CD4-positive, alpha-beta T cell treated with Interleukin-4 for 1 hour (primary cell): ENCODE data around the gene TMEM254.
"Not testable (repeated sequence)": the region's sequence is repeated elsewhere in the genome, so short reads cannot be mapped to it uniquely, and the experiment has no call there.

ENCODE experiments used
- DNase-seq, 2 donors: peaks; one replicate each; pipeline ENCODE4 v3.0.0-alpha.2; 2020 to 2022

The TMEM254 gene

DNA sequence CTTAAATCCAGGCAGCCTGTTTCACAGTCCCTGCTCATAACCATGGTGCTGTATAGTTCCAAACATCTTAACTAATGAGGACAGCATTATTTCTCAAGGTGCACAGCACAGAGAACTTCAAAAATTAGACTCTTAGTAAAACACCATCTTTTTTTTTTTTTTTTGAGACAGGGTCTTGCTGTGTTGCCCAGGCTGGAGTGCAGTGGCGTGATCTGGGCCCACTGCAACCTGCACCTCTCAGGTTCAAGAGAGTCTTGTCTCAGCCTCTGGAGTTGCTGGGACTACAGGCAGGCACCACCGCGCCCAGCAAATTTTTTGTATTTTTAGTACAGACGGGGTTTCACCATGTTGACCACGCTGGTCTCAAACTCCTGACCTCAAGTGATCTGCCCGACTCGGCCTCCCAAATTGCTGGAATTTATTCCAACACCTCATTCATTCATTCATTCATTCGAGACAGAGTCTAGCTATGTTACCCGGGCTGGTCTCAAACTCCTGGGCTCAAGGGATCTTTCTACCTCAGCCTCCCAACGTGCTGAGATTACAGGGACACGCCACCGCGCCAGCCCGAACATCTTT is 507 bp upstream of the TMEM254 start:
- DNase-seq = no peak

GRCh38 chr10:80079312-80079719 is 851 bp downstream of the TMEM254 start:
- no peak for DNase-seq

GRCh38 chr10:80081026-80081425 is 2.6 kb downstream of the TMEM254 start:
- DNase-seq = no peak

- no peak for DNase-seq
Measured at GRCh38 chr10:80081801-80082750, 3.6 kb downstream of the TMEM254 start.

GRCh38 chr10:80090121-80090520 is 11.7 kb downstream of the TMEM254 start:
- no peak for DNase-seq

GRCh38 chr10:80094231-80094630 is 15.8 kb downstream of the TMEM254 start:
- no peak for DNase-seq

- DNase-seq = not testable (repeated sequence)
Measured at GRCh38 chr10:80098272-80098671, 19.8 kb downstream of the TMEM254 start.

GRCh38 chr10:80099295-80099694 is 20.8 kb downstream of the TMEM254 start:
- not testable (repeated sequence) for DNase-seq

- no peak for DNase-seq
Measured at GRCh38 chr10:80100116-80100515, 21.7 kb downstream of the TMEM254 start.

- DNase-seq = no peak
Measured at GRCh38 chr10:80100861-80101695, 22.6 kb downstream of the TMEM254 start.

DNA sequence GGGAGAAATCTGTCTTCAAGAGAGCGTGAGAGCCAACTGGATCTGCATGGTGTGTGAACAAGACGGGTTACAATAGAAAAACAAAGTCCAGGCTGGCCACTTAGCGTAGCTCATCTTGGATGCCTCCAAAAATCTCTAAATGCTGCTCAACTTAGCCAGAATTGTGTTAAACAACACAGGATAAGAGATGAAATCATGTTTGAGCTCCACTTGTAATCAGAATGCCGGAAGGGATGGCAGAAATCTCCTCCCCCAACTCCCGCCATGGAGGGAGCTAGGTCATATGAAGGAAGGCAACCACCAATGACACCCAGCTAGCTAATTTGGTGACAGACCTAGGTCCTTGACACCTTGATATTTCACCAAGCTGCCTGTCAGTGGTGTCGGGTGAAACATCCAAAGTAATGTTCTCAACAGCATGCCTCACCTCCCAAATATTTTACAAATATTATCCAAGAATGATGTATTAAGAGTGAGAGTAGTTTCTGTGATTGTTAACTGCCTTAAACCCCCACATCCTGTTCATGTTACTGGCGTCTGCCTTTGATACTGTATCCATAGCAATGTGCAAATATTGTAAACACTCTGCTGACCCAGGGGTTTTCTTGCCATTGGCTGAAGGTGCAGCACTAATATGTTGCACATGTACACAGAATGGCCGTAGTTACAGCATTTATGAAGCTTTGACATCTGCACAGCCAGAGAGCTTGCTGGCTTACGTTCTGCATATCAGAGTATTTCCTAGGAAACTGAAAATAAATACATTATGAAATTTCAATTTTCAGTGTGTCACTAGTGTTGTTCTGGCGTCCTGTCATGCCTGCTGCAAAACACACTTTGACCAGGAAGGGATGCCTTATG is 25.8 kb downstream of the TMEM254 start:
- peak in 1 of 2 donors; percentile 54 for DNase-seq

- DNase-seq = no peak
Measured at GRCh38 chr10:80108576-80109239, 30.2 kb downstream of the TMEM254 start.

- no peak for DNase-seq
Measured at GRCh38 chr10:80110986-80111385, 32.5 kb downstream of the TMEM254 start.

DNA sequence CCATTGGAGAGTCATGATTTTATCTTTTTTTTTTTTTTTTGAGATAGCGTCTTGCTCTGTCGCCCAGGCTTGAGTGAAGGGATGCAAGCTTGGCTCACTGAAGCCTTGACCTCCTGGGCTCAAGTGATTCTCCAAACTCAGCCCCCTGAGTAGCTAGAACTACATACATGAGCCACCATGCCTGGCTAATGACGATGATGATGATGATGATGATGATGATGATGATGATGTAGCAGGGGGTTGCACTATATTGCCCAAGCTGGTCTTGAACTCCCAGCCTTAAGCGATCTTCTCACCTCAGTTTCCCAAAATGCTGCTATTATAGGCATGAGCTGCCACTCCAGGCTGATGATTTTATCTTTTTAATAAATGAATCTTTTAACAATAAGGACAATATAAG is 40.2 kb downstream of the TMEM254 start:
- DNase-seq = no peak

- DNase-seq = no peak
Measured at GRCh38 chr10:80122110-80122710, 43.7 kb downstream of the TMEM254 start.

- no peak for DNase-seq
Measured at GRCh38 chr10:80122746-80123145, 44.3 kb downstream of the TMEM254 start.

GRCh38 chr10:80126876-80127275 is 48.4 kb downstream of the TMEM254 start:
- DNase-seq = no peak

- DNase-seq = no peak
Measured at GRCh38 chr10:80131499-80131901, 53.0 kb downstream of the TMEM254 start.

- no peak for DNase-seq
Measured at GRCh38 chr10:80132299-80133139, 54.1 kb downstream of the TMEM254 start, which contains the start of gene PLAC9. Gene PLAC9 (plus strand): TSS chr10:80132730. CDS start chr10:80132763, 33 bp downstream.

DNA sequence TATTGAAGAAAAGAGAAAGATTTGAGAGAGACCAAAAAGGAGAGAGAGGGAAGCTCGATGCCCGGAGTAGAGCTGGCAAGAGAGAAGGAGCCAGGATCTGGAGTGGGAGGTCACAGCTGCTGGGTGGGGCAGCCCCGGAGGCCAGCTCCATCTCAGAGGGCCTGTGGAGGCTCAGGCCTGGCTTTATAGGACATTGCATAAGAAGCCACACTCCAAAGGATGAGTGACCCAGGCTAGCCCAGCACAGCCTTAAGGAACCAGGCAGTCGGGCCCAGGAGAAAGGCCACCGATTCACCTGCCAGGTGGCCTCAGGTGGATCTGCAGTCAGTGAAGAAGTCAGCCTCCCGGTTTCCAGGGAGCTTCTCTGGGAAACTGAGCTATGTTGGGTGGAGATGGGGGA is 54.7 kb downstream of the TMEM254 start:
- DNase-seq = no peak
